HG03108 (cell line): Measurements from ENCODE around the gene MINPP1.
"Not testable (repeated sequence)": the region's sequence is repeated elsewhere in the genome, so short reads cannot be mapped to it uniquely, and the experiment has no call there.

Source experiments
- ATAC-seq: cut with Tn5 transposase; IDR thresholded peaks from one replicate; pipeline ENCODE4 v1.9.1; 2021; ENCODE audit warnings: moderate library complexity; ENCODE audit not compliant: unreplicated experiment

Gene MINPP1

GRCh38 chr10:87504640-87505365 is at the start of gene MINPP1:
MINPP1 (plus strand) TSS chr10:87504893; CDS start chr10:87504916, 23 bp downstream.
- peak; percentile 86 for ATAC-seq

GRCh38 chr10:87456586-87457220 is 48.0 kb upstream of the MINPP1 start:
- ATAC-seq = not testable (repeated sequence)

- ATAC-seq = not testable (repeated sequence)
These were observed 42.9 kb upstream of the MINPP1 start for GRCh38 chr10:87461751-87462150.

- not testable (repeated sequence) for ATAC-seq
These were observed 37.8 kb upstream of the MINPP1 start for GRCh38 chr10:87466849-87467248.

GRCh38 chr10:87488733-87489132 is 16.0 kb upstream of the MINPP1 start:
- not testable (repeated sequence) for ATAC-seq

GRCh38 chr10:87490285-87490684 is 14.4 kb upstream of the MINPP1 start:
- ATAC-seq = not testable (repeated sequence)

GRCh38 chr10:87492450-87492849 is 12.2 kb upstream of the MINPP1 start:
- ATAC-seq = not testable (repeated sequence)

GRCh38 chr10:87495446-87495845 is 9.2 kb upstream of the MINPP1 start:
- not testable (repeated sequence) for ATAC-seq

- ATAC-seq = not testable (repeated sequence)
These were observed 7.3 kb upstream of the MINPP1 start for GRCh38 chr10:87497386-87497785.

GRCh38 chr10:87498106-87498789 is 6.4 kb upstream of the MINPP1 start:
- not testable (repeated sequence) for ATAC-seq

- ATAC-seq = no peak
These were observed 4.0 kb upstream of the MINPP1 start for GRCh38 chr10:87500646-87501048.

GRCh38 chr10:87503401-87503800 is 1.3 kb upstream of the MINPP1 start:
- ATAC-seq = no peak

GRCh38 chr10:87503886-87504285 is 807 bp upstream of the MINPP1 start:
- ATAC-seq = no peak

- no peak for ATAC-seq
These were observed 420 bp upstream of the MINPP1 start for GRCh38 chr10:87504307-87504639.

GRCh38 chr10:87505366-87506111 is 846 bp downstream of the MINPP1 start:
- peak; percentile 68 for ATAC-seq

- no peak for ATAC-seq
These were observed 2.3 kb downstream of the MINPP1 start for GRCh38 chr10:87506956-87507355.

GRCh38 chr10:87507879-87508483 is 3.3 kb downstream of the MINPP1 start:
- no peak for ATAC-seq

- no peak for ATAC-seq
These were observed 4.1 kb downstream of the MINPP1 start for GRCh38 chr10:87508837-87509236.

- ATAC-seq = no peak
These were observed 5.3 kb downstream of the MINPP1 start for GRCh38 chr10:87510025-87510424.

GRCh38 chr10:87511526-87511925 is 6.8 kb downstream of the MINPP1 start:
- ATAC-seq = no peak

GRCh38 chr10:87518937-87519336 is 14.2 kb downstream of the MINPP1 start:
- ATAC-seq = no peak
